Psoas muscle (tissue), 8 donors: ENCODE data around the gene TMEM181. TPM values are rescaled to one million over a fixed set of nuclear protein-coding genes. Genes with fewer than 3 reads are reported as not detected.

Experiments
- ATAC-seq, 4 donors: fragments of 200-7000 bp; cut with Tn5 transposase; one replicate each; pipeline ENCODE4 v1.9.1; 2020; ENCODE audit warnings: moderate library complexity in 3 of 4, mild to moderate bottlenecking in 2 of 4
- DNase-seq, 2 donors: peaks; one replicate each; pipeline ENCODE4 v3.0.0-alpha.2; 2020
- H3K27ac ChIP-seq: fragments of 200-600 bp; one replicate; pipeline ENCODE4 v1.8.0; 2022
- H3K27me3 ChIP-seq, 3 donors: fragments of 200-600 bp in 1 of 3; one replicate each; pipeline versions ENCODE4 v1.6.1 to v1.8.0; 2013 to 2022; ENCODE audit warnings: low read length in 2 of 3, mild to moderate bottlenecking in 2 of 3, moderate library complexity in 1 of 3; ENCODE audit not compliant: insufficient read depth in 3 of 3
- H3K36me3 ChIP-seq, 2 donors: fragments of 200-600 bp in 1 of 2; one replicate each; pipeline versions ENCODE4 v1.6.1 to v1.8.0; 2013 to 2022; ENCODE audit warnings: low read depth in 1 of 2, mild to moderate bottlenecking in 1 of 2, moderate library complexity in 1 of 2; ENCODE audit not compliant: insufficient read depth in 1 of 2
- H3K4me1 ChIP-seq: fragments of 200-600 bp; one replicate; pipeline ENCODE4 v1.8.0; 2022
- H3K4me3 ChIP-seq: fragments of 200-600 bp; one replicate; pipeline ENCODE4 v1.8.0; 2022; ENCODE audit warnings: mild to moderate bottlenecking
- H3K9me3 ChIP-seq: fragments of 200-600 bp; one replicate; pipeline ENCODE4 v1.8.0; 2022
- WGBS, 3 donors: extraction: QIAGEN DNeasy Blood & Tissue Kit; methylation state at CpG; one replicate each; pipeline versions ENCODE4 v1.1.6 to v1.1.7; 2013; 5-methylcytosine and 5-hydroxymethylcytosine counted together
- intact Hi-C, 2 donors: fragments of 100-400 bp; cut with DNase I; formaldehyde crosslinking; loops; one replicate each; pipeline versions ENCODE4 v1.11.0 to v1.14.2; 2022
- polyA plus RNA-seq, 3 donors: library from polyadenylated mRNA; stranded (reverse); fragments of 200-250 nt; gene quantifications; one replicate each; pipeline ENCODE4 v1.2.3, GENCODE V29; 2013
- total RNA-seq, 4 donors: library from RNA; stranded (reverse); fragmentation: NEBNext Ultra II Directional in 2 of 4; extraction: Animal tissue kit (Norgen Biotek cat#: 25700) in 2 of 4; gene quantifications; one replicate each; pipeline versions ENCODE4 v1.2.1 to v1.2.4, GENCODE V29; 2021 to 2023
- TF ChIP-seq, protein P1 (sequence below): fragments of 200-600 bp; IDR thresholded peaks from one replicate; pipeline ENCODE4 v1.8.0; 2022; ENCODE audit warnings: antibody characterized with exemption
- donor health status: healthy with polysubstance abuse.
- donor health status: DM: no; HTN: no; CAD: no; lungs with moderate emphysema.
- donor health status: Bipolar disorder and iron deficiency.
- donor health status: healthy.
- donor health status: DM: yes; HTN: yes; CAD: no.
- donor health status: DM: no; HTN: no; CAD: no.
- donor health status: DM: no; HTN: no; CAD: no.
- donor health status: DM: yes; HTN: yes; CAD: no.

Gene TMEM181
- total and polyA plus RNA-seq, 7 donors, result 6.8 to 16.2 (median 12.2) TPM

GRCh38 chr6:158680481-158680880 is 120.6 kb downstream of the TMEM181 start:
- H3K4me3 ChIP-seq, result no peak overlapping the region
- no peaks in the 10 kb centered on the region for H3K9me3 ChIP-seq
- no peak overlapping the region for H3K27ac ChIP-seq
- intact Hi-C loops, result no loop called here
- peaks cover 8% of the 10 kb centered on the region for H3K4me1 ChIP-seq
- 92 to 97% (median 94%) methylated on average over 6 of the region's 6 CpGs for WGBS, 3 donors
- TF ChIP-seq, protein P1, sequence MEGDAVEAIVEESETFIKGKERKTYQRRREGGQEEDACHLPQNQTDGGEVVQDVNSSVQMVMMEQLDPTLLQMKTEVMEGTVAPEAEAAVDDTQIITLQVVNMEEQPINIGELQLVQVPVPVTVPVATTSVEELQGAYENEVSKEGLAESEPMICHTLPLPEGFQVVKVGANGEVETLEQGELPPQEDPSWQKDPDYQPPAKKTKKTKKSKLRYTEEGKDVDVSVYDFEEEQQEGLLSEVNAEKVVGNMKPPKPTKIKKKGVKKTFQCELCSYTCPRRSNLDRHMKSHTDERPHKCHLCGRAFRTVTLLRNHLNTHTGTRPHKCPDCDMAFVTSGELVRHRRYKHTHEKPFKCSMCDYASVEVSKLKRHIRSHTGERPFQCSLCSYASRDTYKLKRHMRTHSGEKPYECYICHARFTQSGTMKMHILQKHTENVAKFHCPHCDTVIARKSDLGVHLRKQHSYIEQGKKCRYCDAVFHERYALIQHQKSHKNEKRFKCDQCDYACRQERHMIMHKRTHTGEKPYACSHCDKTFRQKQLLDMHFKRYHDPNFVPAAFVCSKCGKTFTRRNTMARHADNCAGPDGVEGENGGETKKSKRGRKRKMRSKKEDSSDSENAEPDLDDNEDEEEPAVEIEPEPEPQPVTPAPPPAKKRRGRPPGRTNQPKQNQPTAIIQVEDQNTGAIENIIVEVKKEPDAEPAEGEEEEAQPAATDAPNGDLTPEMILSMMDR, result no peak
- H3K27me3 ChIP-seq, result no peaks in the 10 kb centered on the region
- H3K36me3 ChIP-seq, result peaks cover 0 to 9% of the 10 kb centered on the region in 2 donors
- ATAC-seq (no peak), DNase-seq (no peak)

- DNase-seq (no peak), ATAC-seq (no peak)
- Histone ChIP-seq H3K9me3 (no peaks in the 10 kb centered on the region), H3K27me3 (no peaks in the 10 kb centered on the region), H3K4me1 (peaks cover 8% of the 10 kb centered on the region), H3K36me3 (peaks cover 0 to 9% of the 10 kb centered on the region in 2 donors), H3K27ac (no peak overlapping the region), H3K4me3 (no peak overlapping the region)
- TF ChIP-seq, protein P1, result no peak
- WGBS, 3 donors, result 90 to 98% (median 95%) methylated on average over 5 of the region's 5 CpGs
- intact Hi-C loops, result no loop called here
Measured at GRCh38 chr6:158684311-158684710, 124.4 kb downstream of the TMEM181 start.

DNA sequence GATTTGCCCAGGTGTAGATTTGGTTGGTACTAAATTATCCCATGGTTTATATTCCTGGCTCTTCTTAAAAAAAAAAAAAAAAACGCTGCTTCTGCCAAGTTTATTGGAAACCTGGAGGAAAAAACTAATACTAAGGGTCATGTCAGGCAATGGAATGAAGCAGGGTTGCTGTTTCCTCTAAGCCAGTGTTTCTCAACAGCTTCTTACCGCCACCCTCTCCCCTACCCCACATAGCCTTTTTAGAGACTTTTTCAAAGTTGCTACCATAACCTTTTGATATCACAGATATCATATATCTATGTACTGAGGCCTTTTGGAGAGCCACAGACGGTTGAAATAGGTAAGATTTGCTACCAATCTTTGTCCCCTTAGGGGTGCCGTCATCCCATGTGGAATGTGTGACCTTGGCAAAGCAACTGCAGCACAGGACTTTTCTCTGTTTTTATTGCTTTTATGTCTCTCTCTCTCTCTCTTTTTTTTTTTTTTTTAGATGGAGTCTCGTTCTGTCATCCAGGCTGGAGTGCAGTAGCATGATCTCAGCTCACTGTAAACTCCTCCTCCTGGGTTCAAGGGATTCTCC is 124.9 kb downstream of the TMEM181 start:
- H3K9me3 ChIP-seq, result no peaks in the 10 kb centered on the region
- H3K36me3 ChIP-seq, result peaks cover 0 to 9% of the 10 kb centered on the region in 2 donors
- DNase-seq (no peak), ATAC-seq (peak in 2 of 4 donors; percentile 16 to 42)
- WGBS, 3 donors, result 19 to 50% (median 20%) methylated on average over 5 of the region's 5 CpGs
- H3K27me3 ChIP-seq, result no peaks in the 10 kb centered on the region
- H3K4me3 ChIP-seq, result no peak overlapping the region
- peaks cover 8% of the 10 kb centered on the region for H3K4me1 ChIP-seq
- no peak overlapping the region for H3K27ac ChIP-seq
- TF ChIP-seq, protein P1, result no peak
- intact Hi-C loops, result no loop called here

Other genes starting within 250 kb of the TMEM181 start
- gene TULP4, start 247.6 kb upstream of the TMEM181 start, total RNA-seq, result 100 to 1,000 TPM in 1 of 4 donors, 10 to 100 TPM in 3; 63.2 to 103 (median 78.3) TPM
- 10 to 100 TPM in 1 of 3 donors, 1 to 10 TPM in 2; 2.2 to 23.2 (median 3.7) TPM for gene TULP4, start 247.6 kb upstream of the TMEM181 start, polyA plus RNA-seq
- gene DYNLT1, start 84.7 kb downstream of the TMEM181 start, total RNA-seq, result 100 to 1,000 TPM; 112 to 146 (median 135) TPM
- gene DYNLT1, start 84.7 kb downstream of the TMEM181 start, polyA plus RNA-seq, result 100 to 1,000 TPM; 150 to 202 (median 177) TPM
- 10 to 100 TPM in 2 of 4 donors, 1 to 10 TPM in 2; 1.9 to 17.3 (median 11.0) TPM for gene SYTL3, start 90.0 kb downstream of the TMEM181 start, total RNA-seq
- 1 to 10 TPM; 1.7 to 4.1 (median 2.2) TPM for gene SYTL3, start 90.0 kb downstream of the TMEM181 start, polyA plus RNA-seq